HG02840 (cell line): ENCODE results near the gene PLEKHN1.
A peak's percentile ranks its signal among the peaks of the same experiment; 100 is the strongest.

Experiments used
- ATAC-seq: cut with Tn5 transposase; IDR thresholded peaks from one replicate; pipeline ENCODE4 v1.9.1; 2021; ENCODE audit warnings: mild to moderate bottlenecking, moderate library complexity, moderate number of reproducible peaks; ENCODE audit not compliant: unreplicated experiment, low FRiP score

Gene PLEKHN1

DNA sequence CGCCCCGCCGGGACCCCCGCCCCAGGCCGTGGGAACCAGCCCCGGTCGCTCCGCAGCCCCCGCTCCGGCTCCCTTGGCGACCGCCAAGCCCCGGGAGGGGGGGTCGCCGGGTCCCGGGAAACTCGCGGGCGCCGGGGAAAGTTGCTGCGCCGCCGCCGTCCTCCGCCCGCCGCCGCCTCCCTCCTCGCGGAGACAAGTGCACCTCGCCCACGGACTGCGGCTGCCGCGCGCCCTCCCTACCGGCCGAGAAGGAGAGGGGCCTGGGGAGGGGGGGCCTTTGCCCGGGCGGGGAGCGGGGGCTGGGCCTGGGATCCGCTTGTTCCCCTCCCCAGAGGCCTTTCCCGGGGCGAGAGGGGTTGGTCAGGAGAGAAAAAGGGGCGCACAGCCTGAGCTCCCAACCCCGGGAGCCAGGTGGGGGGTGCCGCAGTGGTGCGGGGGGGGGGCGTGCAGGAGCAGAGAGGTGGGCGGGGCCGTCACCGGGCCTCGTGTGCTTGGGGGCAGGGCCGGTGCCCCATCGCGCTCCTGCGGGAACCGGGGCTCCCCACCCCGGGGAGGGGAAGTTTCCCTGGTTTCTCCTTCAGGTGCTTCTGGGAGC, 54.2 kb downstream of the PLEKHN1 start:
- ATAC-seq, result peak; percentile 18

DNA sequence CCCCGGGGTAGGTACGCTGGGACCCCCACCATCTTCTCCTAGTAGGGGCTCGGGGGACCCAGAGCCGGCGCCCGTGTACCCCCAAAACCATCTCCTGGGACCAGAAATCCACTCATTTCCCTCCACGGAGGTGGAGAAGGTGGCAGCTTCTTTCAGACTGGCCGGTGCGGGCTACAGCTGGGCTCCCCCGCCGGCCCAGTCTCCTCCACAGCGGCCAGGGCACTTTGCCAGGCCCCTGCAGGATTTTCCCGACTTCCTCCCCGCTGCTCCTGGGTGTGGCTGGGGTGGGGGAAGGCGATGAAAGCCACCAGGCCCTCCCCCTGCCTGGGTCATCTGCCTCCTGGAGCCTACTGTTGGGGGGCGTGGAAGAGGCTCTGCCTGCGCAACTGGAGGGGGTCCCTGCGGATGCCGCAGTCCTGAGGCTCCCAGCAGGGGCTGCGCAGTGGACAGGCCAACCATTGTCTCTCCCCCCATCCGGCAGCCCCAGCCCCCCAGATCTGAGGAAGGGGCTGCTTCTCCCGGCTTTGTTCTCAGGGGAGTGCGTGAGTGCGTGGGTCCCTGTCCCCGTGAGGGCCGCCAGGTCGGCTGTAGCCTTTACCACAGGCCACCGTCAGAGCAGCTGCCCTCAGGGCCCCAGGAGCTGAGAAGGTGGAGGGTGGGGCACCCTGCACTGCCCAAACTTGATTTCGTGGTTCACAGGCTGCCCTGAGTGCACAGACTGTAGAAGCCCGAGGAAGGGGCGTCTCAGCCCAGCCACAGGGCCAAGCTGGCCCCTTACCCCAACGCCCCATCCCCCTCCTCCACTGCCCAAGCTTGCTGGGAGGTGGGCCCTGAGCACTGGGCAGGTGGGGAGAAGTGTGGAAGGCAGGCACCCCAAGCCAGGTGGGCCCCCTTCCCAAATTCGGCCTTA, 55.0 kb downstream of the PLEKHN1 start:
- ATAC-seq, result no peak

DNA sequence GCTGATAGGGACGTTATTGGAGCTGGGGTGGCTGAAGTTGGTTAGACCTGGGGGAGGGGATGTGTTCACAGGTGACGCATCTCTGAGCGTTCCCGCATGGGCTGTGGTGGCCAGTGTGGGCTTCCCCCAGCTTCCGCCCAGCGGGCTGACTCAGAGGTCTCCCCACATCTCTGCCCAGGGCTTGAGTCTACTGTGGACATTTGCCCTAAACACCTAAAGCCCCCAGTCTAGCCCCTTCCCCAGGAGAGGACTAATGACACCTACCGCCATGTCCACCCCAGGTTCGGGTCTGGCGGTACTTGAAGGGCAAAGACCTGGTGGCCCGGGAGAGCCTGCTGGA, 55.6 kb downstream of the PLEKHN1 start:
- no peak for ATAC-seq

DNA sequence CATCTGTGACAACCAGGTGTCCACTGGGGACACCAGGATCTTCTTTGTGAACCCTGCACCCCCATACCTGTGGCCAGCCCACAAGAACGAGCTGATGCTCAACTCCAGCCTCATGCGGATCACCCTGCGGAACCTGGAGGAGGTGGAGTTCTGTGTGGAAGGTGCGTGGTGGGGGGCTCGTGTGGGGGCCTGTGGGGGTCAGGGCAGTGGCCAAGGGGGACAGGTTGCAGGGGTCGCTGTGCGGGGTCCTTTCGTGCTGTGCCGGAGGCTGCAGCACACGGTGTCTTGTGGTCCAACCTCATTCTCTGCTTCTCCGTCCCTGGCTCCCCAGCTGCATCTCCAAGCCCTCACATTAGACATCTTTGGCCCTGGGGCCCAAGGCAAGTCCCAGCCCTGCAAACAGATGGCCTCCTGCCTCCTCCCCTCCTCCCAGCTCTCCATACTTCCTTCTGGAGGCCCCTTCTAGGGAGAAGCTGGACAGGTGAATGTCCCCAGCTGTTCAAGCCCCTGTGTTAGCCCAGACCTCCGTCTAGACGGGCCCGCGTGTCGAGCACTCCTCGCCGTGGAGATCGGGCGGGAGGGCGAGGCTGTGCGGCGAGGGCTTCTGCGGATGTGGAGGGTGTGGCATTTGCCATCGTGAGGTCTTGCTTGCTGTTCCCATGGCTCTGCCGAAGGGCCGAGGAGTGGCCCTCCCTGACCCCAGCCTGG, 56.2 kb downstream of the PLEKHN1 start:
- ATAC-seq, result no peak

DNA sequence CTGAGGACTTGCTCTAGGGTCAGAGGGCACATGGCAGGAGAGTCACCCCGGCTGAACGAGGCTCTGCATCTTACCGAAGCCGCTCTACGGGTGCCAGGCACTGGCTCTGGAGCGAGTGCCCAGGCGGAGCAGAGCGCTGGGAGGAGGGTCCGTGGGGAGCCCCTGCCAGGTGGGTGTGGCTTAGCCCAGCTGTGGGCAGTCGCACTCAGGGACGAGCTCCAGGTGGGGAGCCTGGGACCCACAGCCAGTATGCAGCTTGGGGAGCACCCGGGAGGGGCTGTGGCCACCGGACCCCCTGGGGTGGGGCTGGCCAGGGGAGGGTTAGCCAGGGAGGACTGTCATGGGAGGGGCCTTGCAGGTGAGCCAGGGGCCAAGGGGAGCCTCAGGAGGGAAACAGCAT, 57.4 kb downstream of the PLEKHN1 start:
- no peak for ATAC-seq

DNA sequence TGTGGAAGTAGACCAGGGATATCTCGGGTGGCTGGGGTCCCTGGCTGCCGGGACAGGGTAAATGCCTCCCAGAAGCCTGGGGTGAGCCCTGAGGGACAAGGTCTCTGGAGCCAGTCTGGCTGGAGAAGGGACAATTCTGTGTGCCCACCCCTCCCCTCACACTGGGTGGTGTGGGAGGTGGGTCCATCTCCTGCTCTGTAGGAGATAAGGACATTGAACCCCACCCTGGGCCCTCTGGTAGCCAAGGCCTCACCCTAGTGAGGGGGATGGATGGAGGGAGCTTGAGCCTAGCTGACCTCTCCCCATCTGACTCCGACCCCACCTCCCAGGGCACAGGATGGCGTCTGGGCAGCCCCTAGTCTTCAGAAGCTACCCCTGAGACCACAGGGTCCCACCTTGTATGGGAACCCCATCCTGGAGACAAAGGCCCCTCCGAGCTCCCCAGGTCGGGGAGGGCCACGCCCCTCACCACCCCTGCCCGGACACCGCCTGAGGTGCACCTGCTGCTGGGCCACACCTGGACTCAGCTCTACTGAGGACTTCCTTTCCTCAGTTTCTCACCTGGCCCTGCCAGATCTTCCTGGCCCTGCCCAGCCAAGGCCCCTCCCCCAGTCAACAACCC, 58.0 kb downstream of the PLEKHN1 start:
- no peak for ATAC-seq

DNA sequence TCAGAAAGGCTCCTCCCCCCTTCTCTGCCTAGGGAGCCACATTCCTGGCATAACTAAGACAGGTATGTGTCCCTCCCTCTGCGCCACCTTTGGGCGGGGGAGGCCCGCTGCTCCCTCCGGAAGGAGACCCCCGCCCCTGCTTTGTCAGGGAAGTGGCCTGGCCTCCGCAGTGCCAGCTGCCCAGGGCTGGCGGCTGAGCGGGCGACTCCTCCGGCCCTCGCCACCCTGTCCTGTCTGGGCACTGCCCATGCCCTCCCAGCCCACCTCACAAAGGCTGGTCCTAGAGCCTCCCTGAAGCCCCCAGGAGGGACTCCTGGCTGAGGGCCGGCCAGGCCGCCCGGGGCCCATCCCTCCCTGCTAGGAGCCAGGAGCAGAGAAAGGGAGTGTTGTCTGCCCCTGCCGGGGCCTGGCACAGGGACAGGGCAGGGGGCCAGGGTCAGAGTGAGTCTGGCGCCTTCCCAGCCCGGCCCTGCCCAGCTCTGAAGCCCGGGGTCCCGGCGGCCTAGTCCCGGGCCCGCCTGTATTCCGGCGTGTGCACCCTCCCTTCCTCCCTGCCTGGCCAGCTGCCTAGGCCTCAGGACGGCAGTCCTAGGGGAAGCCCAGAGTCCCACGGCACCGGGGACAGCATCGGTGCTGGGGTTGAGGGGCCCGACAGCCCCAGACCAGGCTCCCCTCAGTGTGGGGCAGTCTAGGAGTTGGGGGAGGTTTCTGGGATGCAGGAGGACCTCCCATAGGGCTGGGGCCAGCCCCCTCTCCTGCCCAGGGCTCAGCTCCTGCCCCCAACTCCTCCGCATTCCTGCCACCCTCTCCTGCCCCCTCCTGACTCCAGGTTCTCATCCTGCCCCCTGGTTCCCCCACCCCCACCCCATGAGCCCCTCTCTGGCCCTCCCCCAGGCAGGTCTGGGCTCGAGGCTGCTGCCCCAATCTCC, 58.8 kb downstream of the PLEKHN1 start:
- ATAC-seq, result no peak
